Fibroblast of the aortic adventitia (primary cell): ENCODE measurements around the gene KLHDC3. TPM values are rescaled to one million over a fixed set of nuclear protein-coding genes. Genes with fewer than 3 reads are reported as not detected.

ENCODE experiments used
- DNase-seq: peaks from one replicate; pipeline ENCODE4 v3.0.0-alpha.2; 2010; ENCODE audit warnings: low read depth
- H3K4me3 ChIP-seq: 2 replicates; pipeline ENCODE4 v1.5.1; 2011; ENCODE audit warnings: low read depth, mild to moderate bottlenecking, control low read depth, low read length, moderate library complexity
- total RNA-seq: library from RNA; depleted of rRNA; stranded (reverse); fragments of >200 nt; gene quantifications from 2 replicates; pipeline ENCODE4 v1.2.3, GENCODE V29; 2012; ENCODE audit warnings: low replicate concordance
- TF ChIP-seq, protein P1 (sequence below): IDR thresholded peaks from 2 replicates; pipeline ENCODE4 v1.5.1; 2011; ENCODE audit warnings: mild to moderate bottlenecking, low read length, control low read depth, inconsistent platforms; ENCODE audit not compliant: insufficient read depth

Gene KLHDC3
- total RNA-seq, 1 donor = 78.1 TPM

DNA sequence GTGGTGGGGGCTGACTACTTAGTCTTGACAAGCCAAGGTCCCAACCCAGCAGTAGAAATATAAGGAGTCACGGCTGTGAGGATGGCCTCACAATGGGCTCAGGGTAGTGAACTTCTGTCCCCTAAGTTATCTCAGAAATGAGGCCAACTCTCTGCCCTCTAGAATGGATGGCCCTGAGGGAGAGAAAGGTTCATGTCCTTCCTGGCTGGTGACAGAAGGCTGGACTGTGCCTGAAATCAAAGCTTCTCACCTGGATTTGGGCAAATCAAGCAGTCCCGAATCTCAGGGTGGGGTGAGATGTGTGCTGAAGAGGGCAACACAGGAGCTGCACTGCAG lies 20.1 kb downstream of the KLHDC3 start:
- DNase-seq = no peak

DNA sequence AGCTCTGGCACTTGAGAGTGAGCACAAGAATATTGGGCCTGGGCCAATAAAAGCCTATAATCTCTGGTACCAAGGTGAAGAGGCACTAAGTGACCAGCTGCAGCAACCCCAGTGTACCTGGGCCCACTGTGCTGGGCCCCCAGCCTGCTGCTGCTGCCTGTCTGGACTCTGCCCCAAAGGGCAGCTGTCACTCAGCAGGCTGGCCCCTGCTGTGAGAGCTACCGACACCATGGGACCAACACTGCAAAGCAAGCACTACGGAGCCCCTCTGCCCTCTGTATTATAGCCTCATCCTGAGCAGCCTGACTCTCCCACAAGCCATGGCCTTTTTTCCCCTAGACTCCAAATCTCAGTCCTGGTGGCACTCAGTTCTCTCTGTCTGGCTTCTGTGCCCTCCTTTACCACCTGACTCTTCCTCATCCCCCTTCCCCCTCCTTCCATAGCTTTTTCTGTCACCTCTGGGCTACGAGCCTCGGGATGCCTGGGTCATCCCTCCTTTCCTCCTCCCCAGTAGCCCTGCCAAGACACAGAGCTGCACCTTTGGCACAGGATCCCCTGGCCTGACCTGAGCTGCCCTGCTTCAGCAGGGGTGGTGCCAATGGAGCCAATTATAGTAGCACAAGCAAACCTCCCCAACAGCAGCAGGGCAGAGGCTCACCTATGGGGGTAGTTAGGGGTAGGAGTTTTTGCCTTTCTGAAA lies 21.6 kb downstream of the KLHDC3 start:
- TF ChIP-seq, protein P1, sequence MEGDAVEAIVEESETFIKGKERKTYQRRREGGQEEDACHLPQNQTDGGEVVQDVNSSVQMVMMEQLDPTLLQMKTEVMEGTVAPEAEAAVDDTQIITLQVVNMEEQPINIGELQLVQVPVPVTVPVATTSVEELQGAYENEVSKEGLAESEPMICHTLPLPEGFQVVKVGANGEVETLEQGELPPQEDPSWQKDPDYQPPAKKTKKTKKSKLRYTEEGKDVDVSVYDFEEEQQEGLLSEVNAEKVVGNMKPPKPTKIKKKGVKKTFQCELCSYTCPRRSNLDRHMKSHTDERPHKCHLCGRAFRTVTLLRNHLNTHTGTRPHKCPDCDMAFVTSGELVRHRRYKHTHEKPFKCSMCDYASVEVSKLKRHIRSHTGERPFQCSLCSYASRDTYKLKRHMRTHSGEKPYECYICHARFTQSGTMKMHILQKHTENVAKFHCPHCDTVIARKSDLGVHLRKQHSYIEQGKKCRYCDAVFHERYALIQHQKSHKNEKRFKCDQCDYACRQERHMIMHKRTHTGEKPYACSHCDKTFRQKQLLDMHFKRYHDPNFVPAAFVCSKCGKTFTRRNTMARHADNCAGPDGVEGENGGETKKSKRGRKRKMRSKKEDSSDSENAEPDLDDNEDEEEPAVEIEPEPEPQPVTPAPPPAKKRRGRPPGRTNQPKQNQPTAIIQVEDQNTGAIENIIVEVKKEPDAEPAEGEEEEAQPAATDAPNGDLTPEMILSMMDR = no peak
- H3K4me3 ChIP-seq = no peak overlapping the region
- no peak for DNase-seq

More for the DNA sequence above, 20.1 kb downstream of the KLHDC3 start:
- TF ChIP-seq, protein P1 = no peak
- no peak overlapping the region for H3K4me3 ChIP-seq

DNA sequence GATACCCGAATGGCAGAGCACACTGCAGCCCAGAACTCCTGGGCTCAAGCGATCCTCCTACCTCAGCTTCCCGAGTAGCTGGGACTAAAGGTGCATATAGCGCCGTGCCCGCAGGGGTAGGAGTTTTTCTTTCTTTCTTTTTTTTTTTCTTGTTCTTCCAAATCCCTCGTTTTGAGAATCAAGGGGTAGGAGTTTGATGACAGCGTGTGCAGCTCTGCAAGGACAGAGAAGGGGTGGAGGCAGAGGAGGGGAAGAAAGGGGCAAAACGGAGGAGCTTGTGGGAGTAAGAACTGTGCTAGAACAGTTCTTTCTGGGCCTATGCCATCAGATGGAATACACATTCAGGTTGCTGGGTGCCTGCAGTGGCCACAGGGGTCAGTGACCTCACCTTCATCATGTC lies 22.7 kb downstream of the KLHDC3 start:
- DNase-seq = no peak
- TF ChIP-seq, protein P1 = no peak
- no peak overlapping the region for H3K4me3 ChIP-seq

DNA sequence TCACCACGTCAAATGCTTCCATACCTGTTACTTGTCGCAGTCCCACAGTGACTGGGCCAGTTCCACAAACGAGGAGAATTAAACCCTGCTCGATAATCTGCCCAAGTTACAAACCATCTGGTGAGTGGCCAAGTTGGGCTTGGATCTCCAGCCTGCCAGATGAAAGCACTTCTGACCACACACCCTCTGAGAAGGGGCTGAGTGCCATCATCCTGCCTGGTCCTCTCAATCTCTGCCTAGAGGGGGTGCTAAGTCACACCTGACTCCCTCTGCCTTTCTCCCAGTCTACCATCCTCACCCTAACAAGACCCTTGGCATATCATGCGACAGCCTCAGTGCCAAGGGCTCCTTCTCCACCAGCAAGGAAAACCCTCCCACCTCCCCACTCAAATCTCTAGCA lies 23.1 kb downstream of the KLHDC3 start:
- TF ChIP-seq, protein P1 = no peak

DNA sequence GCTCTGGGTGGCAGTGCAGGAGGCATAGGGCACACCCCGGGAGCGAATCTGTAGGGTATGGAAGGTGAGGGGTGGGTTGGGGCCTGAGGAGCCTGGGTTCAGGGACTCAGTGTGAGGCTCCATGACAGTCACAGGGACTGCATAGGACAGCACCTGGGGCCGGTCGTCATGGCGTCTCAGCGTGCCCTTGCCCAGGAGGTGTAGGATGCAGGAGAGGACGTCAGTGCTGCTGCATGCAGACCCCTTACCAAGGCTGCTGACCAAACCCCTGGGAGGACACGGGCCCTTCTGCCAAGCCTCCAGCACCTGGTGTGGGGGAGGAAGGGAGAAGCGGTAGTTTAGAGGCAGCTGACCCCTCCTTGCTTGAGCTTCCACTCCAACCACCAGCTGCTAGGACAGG lies 23.7 kb downstream of the KLHDC3 start:
- DNase-seq = no peak
- TF ChIP-seq, protein P1 = no peak
- H3K4me3 ChIP-seq = no peak overlapping the region

More for the DNA sequence above, 23.1 kb downstream of the KLHDC3 start:
- no peak overlapping the region for H3K4me3 ChIP-seq
- DNase-seq = no peak

DNA sequence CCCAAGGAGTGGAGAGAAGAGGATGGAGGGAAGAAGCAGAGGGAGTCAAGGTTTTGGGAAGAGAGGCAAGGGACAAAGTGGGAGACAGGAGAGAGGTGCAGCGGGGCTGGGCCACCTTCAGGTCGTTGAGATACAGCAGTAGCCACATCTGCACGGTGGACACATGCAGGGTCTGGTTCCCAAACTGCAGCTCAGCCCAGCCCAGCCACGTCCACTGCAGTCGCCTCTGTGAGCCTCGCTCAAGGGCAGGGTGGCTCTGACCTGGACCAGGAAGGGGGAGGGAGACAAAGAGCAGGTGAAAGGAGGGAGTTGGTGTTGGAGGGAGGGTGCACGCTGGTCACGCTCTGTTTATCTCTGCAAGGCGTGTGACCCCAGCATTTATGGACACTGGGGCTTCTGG lies 24.7 kb downstream of the KLHDC3 start:
- DNase-seq = no peak
- TF ChIP-seq, protein P1 = no peak

More for the DNA sequence above, 24.7 kb downstream of the KLHDC3 start:
- no peak overlapping the region for H3K4me3 ChIP-seq
